Left lung (tissue), 10 donors: ENCODE data around the gene DHFR2. TPM values are rescaled to one million over a fixed set of nuclear protein-coding genes. Genes with fewer than 3 reads are reported as not detected.
"Not testable (repeated sequence)": the region's sequence is repeated elsewhere in the genome, so short reads cannot be mapped to it uniquely, and the experiment has no call there.

Source experiments
- ATAC-seq: fragments of 200-7000 bp; cut with Tn5 transposase; one replicate; pipeline ENCODE4 v1.9.1; 2020; ENCODE audit warnings: moderate library complexity
- DNase-seq, 4 donors: peaks; one replicate each; pipeline ENCODE4 v3.0.0-alpha.2; 2013 to 2020
- H3K27ac ChIP-seq, 2 donors: fragments of 200-600 bp; sonication (generic) in 1 of 2; one replicate each; pipeline versions ENCODE4 v1.5.0 to v1.8.0; 2020 to 2021
- H3K27me3 ChIP-seq, 2 donors: fragments of 200-600 bp; sonication (generic) in 1 of 2; one replicate each; pipeline versions ENCODE4 v1.5.0 to v1.8.0; 2020 to 2021
- H3K36me3 ChIP-seq, 2 donors: fragments of 200-600 bp; sonication (generic) in 1 of 2; one replicate each; pipeline versions ENCODE4 v1.5.0 to v1.8.0; 2020 to 2021
- H3K4me1 ChIP-seq, 2 donors: fragments of 200-600 bp; one replicate each; pipeline ENCODE4 v1.8.0; 2021
- H3K4me3 ChIP-seq, 2 donors: fragments of 200-600 bp; sonication (generic) in 1 of 2; one replicate each; pipeline versions ENCODE4 v1.5.0 to v1.8.0; 2020 to 2021; ENCODE audit warnings: mild to moderate bottlenecking in 1 of 2
- H3K9me3 ChIP-seq, 2 donors: fragments of 200-600 bp; sonication (generic) in 1 of 2; one replicate each; pipeline versions ENCODE4 v1.5.0 to v1.8.0; 2020 to 2021
- intact Hi-C, 2 donors: fragments of 100-400 bp; cut with DNase I; formaldehyde crosslinking; loops; one replicate each; pipeline versions ENCODE4 v1.11.2 to v1.14.2; 2022
- polyA plus RNA-seq, 6 donors: library from polyadenylated mRNA; unstranded; fragments of 120-200 nt; gene quantifications; one replicate each; pipeline ENCODE4 v1.2.1, GENCODE V29; 2013; ENCODE audit not compliant: insufficient read length in 6 of 6
- total RNA-seq, 2 donors: library from RNA; stranded (reverse); fragmentation: NEBNext Ultra II Directional; extraction: Animal tissue kit (Norgen Biotek cat#: 25700); gene quantifications; one replicate each; pipeline ENCODE4 v1.2.1, GENCODE V29; 2021
- TF ChIP-seq, protein P1 (sequence below), 2 donors: fragments of 200-600 bp; sonication (generic) in 1 of 2; IDR thresholded peaks; one replicate each; pipeline versions ENCODE4 v1.5.0 to v1.8.0; 2021; ENCODE audit warnings: antibody characterized with exemption in 2 of 2
- donor health status: DM: no; HTN: yes; CAD: no.
- donor health status: DM: no; HTN: no; CAD: no.

The DHFR2 gene
- total and polyA plus RNA-seq, 8 donors: 6.6 to 11.5 (median 10.5) TPM

DNA sequence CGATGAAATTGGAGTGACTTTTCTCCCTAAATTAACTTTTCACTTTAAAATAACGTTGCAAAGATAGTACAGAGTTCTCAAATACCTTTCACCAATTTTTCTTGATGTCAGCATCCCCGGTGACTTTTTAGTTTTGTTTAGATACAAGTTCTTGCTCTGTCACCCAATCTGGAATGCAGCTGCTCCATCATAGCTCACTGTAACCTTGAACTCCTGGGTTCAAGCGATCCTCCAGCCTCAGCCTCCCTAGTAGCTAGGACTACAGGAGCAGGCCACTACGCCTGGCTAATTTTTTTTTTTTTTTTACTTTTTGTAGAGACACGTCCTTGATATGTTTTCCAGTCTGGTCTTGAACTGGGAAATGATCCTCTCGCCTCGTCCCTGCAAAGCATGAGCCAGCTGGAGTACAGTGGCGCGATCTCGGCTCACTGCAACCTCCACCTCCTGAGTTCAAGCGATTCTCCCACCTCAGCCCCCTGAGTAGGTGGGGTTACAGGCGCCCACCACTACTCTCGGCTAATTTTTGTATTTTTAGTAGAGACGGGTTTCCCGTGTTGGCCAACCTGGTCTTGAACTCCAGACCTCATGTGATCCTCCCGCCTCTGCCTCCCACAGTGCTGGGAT is 892 bp upstream of the DHFR2 start:
- peaks cover 30 to 42% of the 10 kb centered on the region in 2 donors for H3K4me1 ChIP-seq
- intact Hi-C loops: no loop called here
- peak overlapping the region; percentile 48 to 56 for H3K4me3 ChIP-seq
- H3K9me3 ChIP-seq: no peaks in the 10 kb centered on the region
- TF ChIP-seq, protein P1, sequence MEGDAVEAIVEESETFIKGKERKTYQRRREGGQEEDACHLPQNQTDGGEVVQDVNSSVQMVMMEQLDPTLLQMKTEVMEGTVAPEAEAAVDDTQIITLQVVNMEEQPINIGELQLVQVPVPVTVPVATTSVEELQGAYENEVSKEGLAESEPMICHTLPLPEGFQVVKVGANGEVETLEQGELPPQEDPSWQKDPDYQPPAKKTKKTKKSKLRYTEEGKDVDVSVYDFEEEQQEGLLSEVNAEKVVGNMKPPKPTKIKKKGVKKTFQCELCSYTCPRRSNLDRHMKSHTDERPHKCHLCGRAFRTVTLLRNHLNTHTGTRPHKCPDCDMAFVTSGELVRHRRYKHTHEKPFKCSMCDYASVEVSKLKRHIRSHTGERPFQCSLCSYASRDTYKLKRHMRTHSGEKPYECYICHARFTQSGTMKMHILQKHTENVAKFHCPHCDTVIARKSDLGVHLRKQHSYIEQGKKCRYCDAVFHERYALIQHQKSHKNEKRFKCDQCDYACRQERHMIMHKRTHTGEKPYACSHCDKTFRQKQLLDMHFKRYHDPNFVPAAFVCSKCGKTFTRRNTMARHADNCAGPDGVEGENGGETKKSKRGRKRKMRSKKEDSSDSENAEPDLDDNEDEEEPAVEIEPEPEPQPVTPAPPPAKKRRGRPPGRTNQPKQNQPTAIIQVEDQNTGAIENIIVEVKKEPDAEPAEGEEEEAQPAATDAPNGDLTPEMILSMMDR (IDR thresholded peaks at IDR 0.05): no peak
- peaks cover 0 to 26% of the 10 kb centered on the region in 2 donors for H3K36me3 ChIP-seq
- H3K27ac ChIP-seq: peak overlapping the region; percentile 95 to 97
- ATAC-seq (no peak), DNase-seq (no peak)
- no peaks in the 10 kb centered on the region for H3K27me3 ChIP-seq

DNA sequence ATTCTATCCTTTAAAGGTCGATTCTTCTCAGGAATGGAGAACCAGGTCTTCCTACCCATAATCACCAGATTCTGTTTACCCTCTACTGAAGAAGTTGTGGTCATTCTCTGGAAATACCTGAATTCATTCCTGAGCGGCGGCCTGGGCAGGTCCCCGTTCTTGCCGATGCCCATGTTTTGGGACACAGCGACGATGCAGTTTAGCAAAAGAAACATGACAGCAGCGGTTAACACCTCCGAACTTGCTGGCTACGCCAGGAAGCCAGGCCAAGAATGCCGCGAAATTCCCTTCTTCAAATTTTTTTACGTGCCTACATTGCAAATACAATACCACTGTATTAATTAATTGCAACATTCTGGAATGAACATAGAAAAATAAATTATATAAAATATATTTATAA is 1.4 kb downstream of the DHFR2 start:
- intact Hi-C loops: no loop called here
- no peak for ATAC-seq

DNA sequence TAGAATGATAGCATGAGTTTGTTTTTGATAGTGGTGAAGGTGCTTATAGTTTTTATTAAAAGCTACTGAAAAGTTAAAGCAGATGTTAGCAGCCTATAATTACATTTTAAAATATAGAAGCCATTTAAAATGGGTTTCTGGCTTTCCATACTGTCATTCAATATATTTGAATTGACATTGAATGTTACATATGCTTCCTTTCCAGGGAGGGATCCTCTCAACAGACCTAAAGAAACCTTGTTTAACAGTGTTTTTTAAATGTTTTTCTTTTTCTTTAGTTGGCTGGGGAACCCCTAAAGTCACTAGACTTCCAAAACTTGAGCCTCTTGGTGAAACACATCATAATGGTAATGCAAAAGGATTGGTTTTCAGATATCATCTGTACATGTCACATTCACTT is 12.2 kb downstream of the DHFR2 start:
- Histone ChIP-seq H3K4me3 (no peak overlapping the region), H3K9me3 (no peaks in the 10 kb centered on the region), H3K27ac (no peak overlapping the region), H3K36me3 (no peaks in the 10 kb centered on the region), H3K4me1 (no peaks in the 10 kb centered on the region), H3K27me3 (no peaks in the 10 kb centered on the region)
- ATAC-seq (no peak), DNase-seq (no peak)
- intact Hi-C loops: no loop called here
- TF ChIP-seq, protein P1 (IDR thresholded peaks at IDR 0.05): no peak

More for the DNA sequence above, 1.4 kb downstream of the DHFR2 start:
- Histone ChIP-seq H3K27ac (no peak overlapping the region), H3K4me3 (no peak overlapping the region), H3K9me3 (no peaks in the 10 kb centered on the region), H3K36me3 (peaks cover 0 to 12% of the 10 kb centered on the region in 2 donors), H3K27me3 (no peaks in the 10 kb centered on the region), H3K4me1 (peaks cover 21 to 35% of the 10 kb centered on the region in 2 donors)
- TF ChIP-seq, protein P1 (IDR thresholded peaks at IDR 0.05): no peak
- no peak for DNase-seq

DNA sequence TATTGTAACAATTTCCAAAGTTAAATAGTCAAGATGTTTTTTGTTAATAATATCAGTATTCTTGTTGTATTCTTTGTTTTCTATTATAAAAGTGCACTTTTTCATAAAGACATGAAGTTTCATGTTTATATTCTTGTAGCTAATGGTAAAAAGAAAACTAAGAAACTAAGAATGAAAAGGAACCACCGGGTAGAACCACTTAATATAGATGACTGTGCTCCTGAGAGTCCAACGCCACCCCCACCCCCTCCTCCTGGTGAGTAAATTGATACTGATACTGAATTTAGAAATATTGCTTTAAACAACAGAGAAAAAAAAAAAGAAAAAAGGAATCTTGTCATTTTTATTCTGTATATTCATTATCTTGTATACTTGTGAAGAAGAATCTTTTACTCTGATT is 13.4 kb downstream of the DHFR2 start:
- no peaks in the 10 kb centered on the region for H3K9me3 ChIP-seq
- DNase-seq (no peak), ATAC-seq (no peak)
- H3K27ac ChIP-seq: no peak overlapping the region
- intact Hi-C loops: no loop called here
- TF ChIP-seq, protein P1 (IDR thresholded peaks at IDR 0.05): no peak
- H3K4me1 ChIP-seq: no peaks in the 10 kb centered on the region
- peaks cover 0 to 11% of the 10 kb centered on the region in 2 donors for H3K36me3 ChIP-seq
- no peak overlapping the region for H3K4me3 ChIP-seq
- no peaks in the 10 kb centered on the region for H3K27me3 ChIP-seq

DNA sequence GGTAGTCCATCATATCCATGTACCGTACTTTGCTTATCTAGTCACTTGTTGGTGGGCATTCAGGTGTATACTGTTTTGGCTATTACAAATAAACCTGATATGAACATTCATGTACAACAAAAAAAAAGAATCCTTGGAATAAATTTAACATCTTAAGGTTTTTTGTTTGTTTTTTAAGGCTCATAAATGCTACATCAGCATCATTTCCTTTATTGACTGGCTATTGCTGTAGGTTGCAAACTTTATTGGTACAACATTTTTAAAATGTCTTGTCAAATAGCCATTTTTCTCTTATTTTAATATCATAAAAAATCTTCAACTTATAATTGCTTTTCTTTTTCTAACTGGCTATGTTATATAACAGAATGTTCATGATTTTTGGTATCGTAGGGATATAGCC is 16.2 kb downstream of the DHFR2 start:
- Histone ChIP-seq H3K36me3 (peaks cover 0 to 17% of the 10 kb centered on the region in 2 donors), H3K4me3 (no peak overlapping the region), H3K27me3 (no peaks in the 10 kb centered on the region), H3K4me1 (no peaks in the 10 kb centered on the region), H3K9me3 (peaks cover 0 to 1% of the 10 kb centered on the region in 2 donors), H3K27ac (no peak overlapping the region)
- intact Hi-C loops: no loop called here
- DNase-seq: no peak
- ATAC-seq: no peak
- TF ChIP-seq, protein P1 (IDR thresholded peaks at IDR 0.05): no peak

DNA sequence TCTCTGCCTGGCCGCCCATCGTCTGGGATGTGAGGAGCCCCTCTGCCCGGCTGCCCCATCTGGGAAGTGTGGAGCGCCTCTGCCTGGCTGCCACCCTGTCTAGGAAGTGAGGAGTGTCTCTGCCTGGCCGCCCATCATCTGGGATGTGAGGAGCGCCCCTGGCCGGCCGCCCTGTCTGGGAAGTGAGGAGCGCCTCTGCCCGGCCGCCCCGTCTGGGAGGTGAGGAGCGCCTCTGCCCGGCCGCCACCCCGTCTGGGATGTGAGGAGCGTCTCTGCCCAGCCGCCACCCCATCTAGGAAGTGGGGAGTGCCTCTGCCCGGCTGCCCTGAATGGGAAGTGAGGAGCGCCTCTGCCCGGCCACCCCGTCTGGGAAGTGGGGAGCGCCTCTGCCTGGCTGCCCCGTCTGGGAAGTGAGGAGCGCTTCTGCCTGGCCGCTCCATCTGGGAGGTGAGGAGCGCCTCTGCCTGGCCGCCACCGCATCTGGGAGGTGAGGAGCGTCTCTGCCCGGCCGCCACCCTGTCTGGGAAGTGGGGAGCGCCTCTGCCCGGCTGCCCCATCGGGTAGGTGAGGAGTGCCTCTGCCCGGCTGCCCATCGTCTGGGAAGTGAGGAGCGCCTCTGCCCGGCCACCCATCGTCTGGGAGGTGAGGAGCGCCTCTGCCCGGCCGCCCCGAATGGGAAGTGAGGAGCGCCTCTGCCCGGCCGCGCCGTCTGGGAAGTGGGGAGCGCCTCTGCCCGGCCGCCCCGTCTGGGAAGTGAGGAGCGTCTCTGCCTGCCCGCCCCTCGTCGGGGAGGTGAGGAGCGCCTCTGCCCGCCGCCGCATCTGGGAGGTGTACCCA is 18.4 kb downstream of the DHFR2 start:
- DNase-seq, intact Hi-C loops: not testable (repeated sequence)

More for the DNA sequence above, 18.4 kb downstream of the DHFR2 start:
- not testable (repeated sequence) for H3K27ac ChIP-seq, H3K27me3 ChIP-seq, H3K4me3 ChIP-seq, ATAC-seq, H3K4me1 ChIP-seq, H3K9me3 ChIP-seq
- H3K36me3 ChIP-seq: peaks cover 0 to 17% of the 10 kb centered on the region in 2 donors
